M059J (cell line): ENCODE results near the gene SPCS3. TPM values are rescaled to one million over a fixed set of nuclear protein-coding genes. Genes with fewer than 3 reads are reported as not detected.
"Not testable (repeated sequence)": the region's sequence is repeated elsewhere in the genome, so short reads cannot be mapped to it uniquely, and the experiment has no call there.

Experiments used
- DNase-seq: peaks from one replicate; pipeline ENCODE4 v3.0.0-alpha.2; 2012; ENCODE audit warnings: low read depth
- total RNA-seq: library from RNA; depleted of rRNA; stranded (reverse); fragments of >200 nt; shearing (Covaris generic); gene quantifications from 2 replicates; pipeline ENCODE4 v1.2.3, GENCODE V29; 2014; rRNA removed

The SPCS3 gene
- total RNA-seq, 1 experiment from 2014 or later = 67.2 TPM

DNA sequence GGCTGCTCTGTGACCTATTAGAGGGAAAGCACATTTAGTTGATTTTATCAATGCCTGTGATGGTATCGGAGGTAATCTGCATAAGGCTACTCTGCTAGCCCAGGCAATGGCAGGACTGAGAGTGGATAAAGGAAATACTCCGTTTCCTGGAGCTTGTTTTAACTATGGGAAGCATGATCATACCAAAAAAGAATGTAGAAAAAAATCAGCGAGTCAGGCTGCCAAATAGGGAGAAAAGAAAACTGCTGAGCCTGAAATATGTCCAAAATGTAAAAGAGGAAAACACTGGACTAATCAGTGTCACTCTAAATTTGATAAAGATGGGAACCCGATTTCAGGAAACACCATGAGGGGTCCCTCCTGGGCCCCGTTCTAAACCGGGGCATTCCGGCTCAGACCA lies 25.6 kb downstream of the SPCS3 start:
- DNase-seq = not testable (repeated sequence)

DNA sequence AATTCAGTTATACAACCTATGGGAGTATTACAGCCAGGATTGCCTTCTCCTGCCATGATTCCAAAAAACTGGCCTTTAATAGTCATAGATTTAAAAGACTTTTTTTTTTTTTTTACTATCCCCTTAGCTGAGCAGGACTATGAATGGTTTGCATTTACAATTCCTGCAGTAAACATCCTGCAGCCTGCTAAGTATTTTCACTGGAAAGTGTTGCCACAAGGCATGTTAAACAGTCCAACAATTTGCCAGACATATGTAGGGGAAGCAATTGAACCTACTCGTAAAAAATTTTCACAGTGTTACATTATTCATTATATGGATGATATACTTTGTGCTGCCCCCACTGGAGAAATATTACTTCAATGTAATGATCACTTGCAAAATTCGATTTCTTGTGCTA lies 27.1 kb downstream of the SPCS3 start:
- DNase-seq = not testable (repeated sequence)

DNA sequence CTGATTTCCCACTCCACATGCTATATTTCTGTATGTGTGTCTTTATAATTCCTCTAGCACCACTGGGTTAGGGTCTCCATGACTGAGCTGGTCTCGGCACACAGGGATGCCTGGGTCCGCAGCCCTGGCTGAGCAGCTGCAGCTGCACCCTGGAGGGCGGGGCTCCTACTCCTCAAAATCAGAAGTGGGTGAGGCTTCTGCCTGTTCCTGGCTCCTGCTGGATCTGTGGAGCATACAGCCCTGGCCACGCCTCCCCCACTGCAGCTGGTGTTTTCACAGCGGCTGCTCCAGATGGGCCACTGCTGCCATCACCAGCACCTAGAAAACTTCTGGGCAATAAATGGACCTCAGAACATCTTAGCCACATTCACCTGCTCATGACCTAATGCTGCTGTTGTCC lies 30.9 kb downstream of the SPCS3 start:
- no peak for DNase-seq

- DNase-seq = no peak
Measured at GRCh38 chr4:176354884-176355283, 35.1 kb downstream of the SPCS3 start.

GRCh38 chr4:176357359-176358082 lies 37.8 kb downstream of the SPCS3 start:
- no peak for DNase-seq

- DNase-seq = no peak
Measured at GRCh38 chr4:176358083-176358469, 38.3 kb downstream of the SPCS3 start.

- DNase-seq = no peak
Measured at GRCh38 chr4:176359590-176359989, 39.8 kb downstream of the SPCS3 start.

- no peak for DNase-seq
Measured at GRCh38 chr4:176360446-176360845, 40.7 kb downstream of the SPCS3 start.

DNA sequence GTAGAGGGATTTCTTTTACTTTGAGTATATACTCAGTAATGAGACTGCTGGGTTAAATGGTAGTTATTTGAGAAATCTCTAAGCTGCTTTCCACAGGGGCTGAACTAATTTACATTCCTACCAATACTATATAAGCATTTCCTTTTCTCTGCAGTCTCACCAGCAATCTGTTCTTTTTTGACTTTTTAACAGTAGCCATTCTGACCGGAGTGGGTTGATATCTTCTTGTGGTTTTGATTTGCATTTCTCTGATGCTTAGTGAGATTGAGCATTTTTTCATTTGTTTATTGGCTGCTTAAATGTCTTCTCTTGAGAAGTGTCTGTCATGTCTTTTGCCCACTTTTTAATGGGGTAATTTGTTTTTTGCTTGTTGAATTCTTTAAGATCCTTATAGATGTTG lies 43.3 kb downstream of the SPCS3 start:
- DNase-seq = no peak

- DNase-seq = no peak
Measured at GRCh38 chr4:176367771-176368465, 48.2 kb downstream of the SPCS3 start.

- DNase-seq = peak; percentile 15
Measured at GRCh38 chr4:176376032-176376614, 56.4 kb downstream of the SPCS3 start.

DNA sequence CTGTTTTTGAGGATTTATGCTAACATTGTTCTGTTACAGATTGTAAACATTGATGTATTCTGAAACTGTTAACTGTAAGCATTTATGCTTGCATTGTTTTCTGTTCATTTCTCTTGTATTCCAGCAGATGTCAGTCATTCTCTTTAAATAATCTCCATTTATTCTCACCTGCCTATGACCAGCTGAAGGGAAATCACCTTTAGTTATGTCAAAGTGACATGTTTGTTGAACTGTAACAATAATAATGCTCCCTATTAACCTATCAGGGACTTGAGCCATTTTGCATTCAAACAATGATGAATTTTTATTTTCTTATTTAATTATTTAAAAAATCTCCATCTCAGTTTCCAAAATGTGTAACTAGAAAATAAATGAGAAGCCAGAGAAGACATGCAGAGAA lies 58.0 kb downstream of the SPCS3 start:
- DNase-seq = peak; percentile 32

DNA sequence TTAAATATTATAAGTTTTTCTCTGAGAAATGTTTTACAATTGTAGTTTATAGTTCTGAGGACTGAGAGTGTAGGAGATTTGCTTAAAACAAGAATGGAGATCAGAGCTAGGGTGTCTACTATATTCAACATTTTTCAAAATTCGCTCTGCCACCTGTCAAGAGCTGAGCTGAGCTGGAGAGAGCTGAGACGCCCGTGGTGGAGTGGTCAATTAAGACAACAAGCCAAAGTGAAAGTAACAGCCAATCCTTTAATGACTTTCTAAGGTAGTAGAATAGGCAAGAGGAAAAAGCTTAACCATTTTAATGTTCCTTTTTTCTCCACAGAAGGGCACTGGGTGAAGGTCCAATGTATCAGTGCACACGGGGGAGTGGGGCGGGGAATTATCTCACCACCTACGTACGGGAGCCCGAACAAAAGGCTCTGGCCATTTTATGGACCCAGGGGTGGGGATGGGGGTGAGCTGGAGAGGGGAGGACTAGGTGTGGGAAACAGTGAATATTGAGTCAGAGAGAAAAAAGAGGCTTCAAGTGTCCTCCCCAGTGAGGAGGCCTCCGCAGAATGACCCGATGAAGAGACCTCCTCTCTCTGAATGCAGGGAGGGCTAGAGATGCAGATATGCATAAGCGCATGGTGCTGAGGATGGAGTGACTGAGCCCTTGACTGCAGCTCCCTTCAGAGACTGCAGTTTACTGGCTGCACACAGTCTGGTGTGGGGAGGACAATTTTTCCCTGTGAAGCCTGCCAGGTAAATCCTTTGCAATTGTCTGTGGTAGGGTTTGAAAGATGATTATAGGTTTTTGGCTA lies 60.8 kb downstream of the SPCS3 start:
- DNase-seq = peak; percentile 44

Other genes starting within 250 kb of the SPCS3 start
- 0.12 TPM in 1 of 2 replicates, not detected in the other for gene SPATA4, start 124.4 kb upstream of the SPCS3 start, total RNA-seq
- gene ASB5, start 50.7 kb upstream of the SPCS3 start, total RNA-seq = 0.57 TPM in 1 of 2 replicates, not detected in the other